ENCODE measurements around the gene CDADC1.
"Not testable (repeated sequence)": the region's sequence is repeated elsewhere in the genome, so short reads cannot be mapped to it uniquely, and the experiment has no call there.

CDADC1 gene

GRCh38 chr13:49287995-49288394 lies 40.3 kb downstream of the CDADC1 start:
- Mint-ChIP-seq H3K4me3 (no peak overlapping the region), H3K27me3 (ENCODE audit: low read depth, poor library complexity) (peaks cover 4% of the 10 kb centered on the region), H3K9me3 (no peaks in the 10 kb centered on the region), H3K27ac (no peak overlapping the region), H3K4me1 (no peaks in the 10 kb centered on the region), H3K36me3 (ENCODE audit: low read depth) (no peaks in the 10 kb centered on the region)
- DNase-seq: no peak
- no peak for TF ChIP-seq CTCF (IDR thresholded peaks at IDR 0.05)

- TF ChIP-seq CTCF (IDR thresholded peaks at IDR 0.05): no peak
- H3K4me3 Mint-ChIP-seq: no peak overlapping the region
- H3K9me3 Mint-ChIP-seq: no peaks in the 10 kb centered on the region
- DNase-seq: no peak
- no peak overlapping the region for H3K27ac Mint-ChIP-seq
- no peaks in the 10 kb centered on the region for H3K4me1 Mint-ChIP-seq
- H3K36me3 Mint-ChIP-seq (ENCODE audit: low read depth): no peaks in the 10 kb centered on the region
- peaks cover 4% of the 10 kb centered on the region for H3K27me3 Mint-ChIP-seq (ENCODE audit: low read depth, poor library complexity)
Observed at GRCh38 chr13:49288458-49288857, 40.7 kb downstream of the CDADC1 start.

- H3K27me3 Mint-ChIP-seq (ENCODE audit: low read depth, poor library complexity): no peaks in the 10 kb centered on the region
- H3K9me3 Mint-ChIP-seq: no peaks in the 10 kb centered on the region
- no peak for TF ChIP-seq CTCF (IDR thresholded peaks at IDR 0.05)
- no peak overlapping the region for H3K27ac Mint-ChIP-seq
- DNase-seq: no peak
- H3K4me1 Mint-ChIP-seq: no peaks in the 10 kb centered on the region
- no peaks in the 10 kb centered on the region for H3K36me3 Mint-ChIP-seq (ENCODE audit: low read depth)
- no peak overlapping the region for H3K4me3 Mint-ChIP-seq
Observed at GRCh38 chr13:49292742-49293486, 45.2 kb downstream of the CDADC1 start.

- not testable (repeated sequence) for DNase-seq; H3K27ac Mint-ChIP-seq; H3K36me3 Mint-ChIP-seq (ENCODE audit: low read depth); H3K9me3 Mint-ChIP-seq; H3K27me3 Mint-ChIP-seq (ENCODE audit: low read depth, poor library complexity); H3K4me1 Mint-ChIP-seq; H3K4me3 Mint-ChIP-seq
Observed at GRCh38 chr13:49294723-49295122, 47.0 kb downstream of the CDADC1 start.

- no peak overlapping the region for H3K27ac Mint-ChIP-seq
- no peaks in the 10 kb centered on the region for H3K9me3 Mint-ChIP-seq
- DNase-seq: no peak
- H3K27me3 Mint-ChIP-seq (ENCODE audit: low read depth, poor library complexity): peaks cover 2% of the 10 kb centered on the region
- H3K4me3 Mint-ChIP-seq: no peak overlapping the region
- no peak for TF ChIP-seq CTCF (IDR thresholded peaks at IDR 0.05)
- H3K4me1 Mint-ChIP-seq: no peaks in the 10 kb centered on the region
- H3K36me3 Mint-ChIP-seq (ENCODE audit: low read depth): no peaks in the 10 kb centered on the region
Observed at GRCh38 chr13:49295244-49295643, 47.5 kb downstream of the CDADC1 start.

GRCh38 chr13:49296659-49297058 lies 48.9 kb downstream of the CDADC1 start:
- Mint-ChIP-seq H3K4me3 (no peak overlapping the region), H3K27ac (no peak overlapping the region), H3K36me3 (ENCODE audit: low read depth) (no peaks in the 10 kb centered on the region), H3K4me1 (peaks cover 6% of the 10 kb centered on the region), H3K27me3 (ENCODE audit: low read depth, poor library complexity) (peaks cover 6% of the 10 kb centered on the region), H3K9me3 (no peaks in the 10 kb centered on the region)
- no peak for TF ChIP-seq CTCF (IDR thresholded peaks at IDR 0.05)
- DNase-seq: no peak

Data from nephron progenitor cell (in vitro differentiated cells).